ENCODE data around the gene TGFB2.

- TF ChIP-seq EZH2phosphoT487 (IDR thresholded peaks at IDR 0.05; ENCODE audit: low read depth, severe bottlenecking, unreplicated experiment) = no peak
- no peak for TF ChIP-seq CTCF (IDR thresholded peaks at IDR 0.05; ENCODE audit: poor library complexity)
These were observed 122.3 kb downstream of the TGFB2 start for GRCh38 chr1:218467101-218468072.
